ENCODE data around the gene FUT7.

The FUT7 gene

DNA sequence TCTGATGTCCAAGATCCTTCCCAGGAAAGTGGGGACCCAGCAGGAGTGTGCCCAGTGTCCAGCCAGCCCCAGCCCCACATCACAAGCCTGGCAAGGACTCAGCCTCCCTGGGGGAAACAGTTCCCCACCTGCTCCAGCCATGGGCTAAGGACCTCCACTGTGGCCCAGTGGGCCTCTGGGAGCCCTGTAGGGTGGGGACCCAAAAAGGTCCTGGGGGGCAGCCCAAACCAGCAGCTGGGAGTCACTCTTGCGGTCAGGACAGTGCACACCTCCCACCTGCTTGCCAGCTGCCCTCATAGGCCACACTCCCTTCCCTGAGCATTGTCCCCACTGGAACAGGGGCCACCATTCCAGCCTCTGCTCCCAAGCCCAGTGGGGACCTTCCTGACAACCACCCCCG, 5.5 kb downstream of the FUT7 start:
- Histone ChIP-seq H3K4me1 (peaks cover 27% of the 10 kb centered on the region), H3K27me3 (no peaks in the 10 kb centered on the region), H3K4me3 (ENCODE audit: low read depth, low read length) (no peak overlapping the region; the same call in 1 of the 2 replicates), H3K36me3 (peaks cover 5% of the 10 kb centered on the region), H3K9me3 (no peaks in the 10 kb centered on the region)
- no peak for DNase-seq
- TF ChIP-seq CTCF (IDR thresholded peaks at IDR 0.05; ENCODE audit: low read depth, low read length): no peak

DNA sequence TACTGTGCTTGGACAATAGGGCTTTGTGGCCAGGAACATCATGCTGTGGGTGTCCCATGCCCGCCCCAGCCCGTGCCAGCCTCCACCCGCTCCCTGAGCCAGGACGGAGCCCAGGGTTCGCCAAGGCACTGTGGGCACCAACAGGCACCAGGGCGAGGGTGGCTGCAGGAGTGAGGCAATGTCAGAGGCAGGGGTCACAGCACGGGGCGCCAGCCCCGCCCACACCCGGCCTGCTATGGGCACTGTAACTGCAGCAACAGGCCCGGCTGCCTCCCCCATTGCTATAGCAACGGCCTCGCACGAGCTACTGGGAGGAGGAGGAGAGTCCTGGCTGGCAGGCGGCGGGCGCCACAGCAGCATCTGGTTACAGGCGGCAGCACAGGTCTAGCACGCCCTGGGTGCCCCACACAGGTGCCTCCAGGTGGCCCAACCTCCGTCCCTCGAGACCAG, 6.3 kb downstream of the FUT7 start:
- peaks cover 27% of the 10 kb centered on the region for H3K4me1 ChIP-seq
- H3K4me3 ChIP-seq (ENCODE audit: low read depth, low read length): peak overlapping the region; percentile 28; the same call in 1 of the 2 replicates
- peaks cover 5% of the 10 kb centered on the region for H3K36me3 ChIP-seq
- DNase-seq: peak; percentile 92
- H3K27me3 ChIP-seq: no peaks in the 10 kb centered on the region
- TF ChIP-seq CTCF (IDR thresholded peaks at IDR 0.05; ENCODE audit: low read depth, low read length): peak; percentile 10
- H3K9me3 ChIP-seq: no peaks in the 10 kb centered on the region

- no peak for TF ChIP-seq CTCF (IDR thresholded peaks at IDR 0.05; ENCODE audit: low read depth, low read length)
- Histone ChIP-seq H3K36me3 (peaks cover 5% of the 10 kb centered on the region), H3K9me3 (no peaks in the 10 kb centered on the region), H3K4me3 (ENCODE audit: low read depth, low read length) (no peak overlapping the region), H3K27me3 (no peaks in the 10 kb centered on the region), H3K4me1 (peaks cover 27% of the 10 kb centered on the region)
- no peak for DNase-seq
Measured at GRCh38 chr9:137023583-137023991, 8.3 kb downstream of the FUT7 start.

DNA sequence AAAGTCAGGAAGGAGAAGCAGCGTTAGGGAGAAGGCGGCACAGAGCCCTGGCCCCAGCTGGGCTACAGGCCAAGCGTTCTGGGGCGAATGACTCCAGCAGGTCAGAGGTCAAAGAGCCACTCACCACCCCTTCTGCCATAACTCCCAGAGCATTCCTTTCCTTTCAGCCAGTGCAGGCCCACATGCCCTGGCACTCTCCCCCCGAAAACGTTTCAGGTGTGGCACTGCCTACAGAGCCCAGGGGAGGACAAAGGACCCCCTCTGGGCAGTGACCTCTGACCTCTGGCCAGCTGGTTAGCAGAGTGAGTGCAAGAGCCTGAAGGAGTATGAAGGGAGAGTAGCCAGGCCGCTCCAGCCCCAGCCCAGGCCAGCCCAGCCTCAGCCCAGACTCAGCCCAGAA, 8.7 kb downstream of the FUT7 start:
- no peaks in the 10 kb centered on the region for H3K27me3 ChIP-seq
- no peak for DNase-seq

DNA sequence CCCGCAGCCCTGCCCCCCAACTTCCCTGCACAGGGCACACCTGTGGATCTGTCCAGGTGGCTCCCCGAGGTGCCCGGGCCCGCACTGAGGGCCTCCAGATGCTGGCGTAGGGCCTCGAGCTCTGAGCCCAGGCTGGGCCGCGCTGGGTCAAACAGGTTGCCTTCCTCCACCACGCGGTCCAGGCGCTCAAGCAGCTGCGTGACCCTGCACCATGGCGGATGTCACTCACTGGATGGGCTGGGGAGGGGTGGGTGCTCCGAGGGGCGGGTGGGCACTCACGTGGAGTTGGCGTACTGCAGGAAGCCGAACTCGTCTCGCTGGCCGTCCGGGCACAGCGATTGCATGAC, 9.3 kb downstream of the FUT7 start:
- DNase-seq: no peak
- TF ChIP-seq CTCF (IDR thresholded peaks at IDR 0.05; ENCODE audit: low read depth, low read length): no peak
- Histone ChIP-seq H3K4me1 (peaks cover 27% of the 10 kb centered on the region), H3K36me3 (peaks cover 5% of the 10 kb centered on the region), H3K27me3 (no peaks in the 10 kb centered on the region), H3K9me3 (no peaks in the 10 kb centered on the region), H3K4me3 (ENCODE audit: low read depth, low read length) (no peak overlapping the region)

More for the DNA sequence above, 8.7 kb downstream of the FUT7 start:
- H3K4me3 ChIP-seq (ENCODE audit: low read depth, low read length): no peak overlapping the region
- H3K36me3 ChIP-seq: peaks cover 5% of the 10 kb centered on the region
- H3K4me1 ChIP-seq: peaks cover 27% of the 10 kb centered on the region
- H3K9me3 ChIP-seq: no peaks in the 10 kb centered on the region
- TF ChIP-seq CTCF (IDR thresholded peaks at IDR 0.05; ENCODE audit: low read depth, low read length): no peak

DNA sequence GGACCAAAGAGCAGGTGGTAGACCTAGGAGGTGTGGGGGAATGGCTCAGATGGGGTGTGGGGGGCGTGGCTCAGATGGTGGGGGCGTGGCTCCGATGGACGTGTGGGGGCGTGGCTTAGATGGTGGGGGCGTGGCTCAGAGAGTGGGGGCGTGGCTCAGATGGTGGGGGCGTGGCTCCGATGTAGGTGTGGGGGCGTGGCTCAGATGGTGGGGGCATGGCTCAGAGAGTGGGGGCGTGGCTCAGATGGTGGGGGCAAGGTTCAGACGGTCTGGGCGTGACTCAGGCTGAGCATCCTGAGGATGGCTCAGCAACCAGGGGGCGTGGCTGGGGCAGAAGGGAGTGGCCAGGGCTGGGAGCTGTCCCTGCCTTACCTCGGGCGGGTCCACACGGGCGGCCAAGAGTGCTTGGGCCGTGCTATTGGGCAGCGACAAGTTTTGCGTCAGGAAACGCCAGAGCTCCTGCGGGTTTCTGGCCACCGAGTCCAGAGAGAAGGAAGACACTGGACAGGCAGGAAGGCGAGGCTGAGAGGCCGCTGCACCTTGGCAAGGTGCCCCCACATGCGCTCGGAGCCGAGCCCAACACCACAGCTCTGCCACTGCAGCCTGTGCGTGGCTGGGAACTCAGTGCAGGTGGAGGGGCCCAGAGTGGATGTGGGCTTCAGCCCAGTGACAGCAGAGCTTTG, 9.8 kb downstream of the FUT7 start:
- H3K9me3 ChIP-seq: no peaks in the 10 kb centered on the region
- H3K36me3 ChIP-seq: peaks cover 10% of the 10 kb centered on the region
- peaks cover 25% of the 10 kb centered on the region for H3K4me1 ChIP-seq
- no peak for TF ChIP-seq CTCF (IDR thresholded peaks at IDR 0.05; ENCODE audit: low read depth, low read length)
- peak; percentile 86 for DNase-seq
- no peak overlapping the region for H3K4me3 ChIP-seq (ENCODE audit: low read depth, low read length)
- no peaks in the 10 kb centered on the region for H3K27me3 ChIP-seq
